GM06990 (cell line): Measurements from ENCODE around the gene USPL1.
"Not testable (repeated sequence)": the region's sequence is repeated elsewhere in the genome, so short reads cannot be mapped to it uniquely, and the experiment has no call there.

Source experiments
- DNase-seq: peaks from one replicate; pipeline ENCODE4 v3.0.0-alpha.2; 2011; ENCODE audit not compliant: insufficient read length; ENCODE audit errors: extremely low read depth
- H3K27me3 ChIP-seq: replicated peaks from 2 replicates; pipeline ENCODE4 v1.6.0; 2011; ENCODE audit warnings: low read length; ENCODE audit not compliant: control insufficient read depth, insufficient read depth
- H3K36me3 ChIP-seq: 2 replicates; pipeline ENCODE4 v1.5.1; 2011; ENCODE audit warnings: low read length; ENCODE audit not compliant: control insufficient read depth, insufficient read depth
- H3K4me3 ChIP-seq: replicated peaks from 2 replicates; pipeline ENCODE4 v1.5.1; 2011; ENCODE audit warnings: low read depth, mild to moderate bottlenecking, control low read depth, low read length
- CTCF ChIP-seq: IDR thresholded peaks from 2 replicates; pipeline ENCODE4 v1.5.1; 2011; ENCODE audit warnings: low read length, control low read depth, mild to moderate bottlenecking, inconsistent platforms; ENCODE audit not compliant: insufficient read depth, poor library complexity, severe bottlenecking

Gene USPL1

GRCh38 chr13:30587231-30587630, 30.5 kb upstream of the USPL1 start:
- DNase-seq: no peak
- TF ChIP-seq CTCF: no peak
- Histone ChIP-seq H3K27me3 (no peaks in the 10 kb centered on the region), H3K4me3 (no peak overlapping the region), H3K36me3 (no peaks in the 10 kb centered on the region)

GRCh38 chr13:30587739-30588138, 30.0 kb upstream of the USPL1 start:
- Histone ChIP-seq H3K4me3 (no peak overlapping the region), H3K36me3 (no peaks in the 10 kb centered on the region), H3K27me3 (no peaks in the 10 kb centered on the region)
- no peak for DNase-seq
- TF ChIP-seq CTCF: no peak

- TF ChIP-seq CTCF: no peak
Observed at GRCh38 chr13:30593001-30593400, 24.7 kb upstream of the USPL1 start.

GRCh38 chr13:30600496-30600895, 17.2 kb upstream of the USPL1 start:
- no peak overlapping the region for H3K4me3 ChIP-seq
- no peak for TF ChIP-seq CTCF

More at GRCh38 chr13:30593001-30593400, 24.7 kb upstream of the USPL1 start:
- DNase-seq: no peak
- Histone ChIP-seq H3K27me3 (no peaks in the 10 kb centered on the region), H3K4me3 (no peak overlapping the region), H3K36me3 (no peaks in the 10 kb centered on the region)

GRCh38 chr13:30601836-30602235, 15.9 kb upstream of the USPL1 start:
- no peaks in the 10 kb centered on the region for H3K36me3 ChIP-seq
- H3K27me3 ChIP-seq: no peaks in the 10 kb centered on the region
- no peak overlapping the region for H3K4me3 ChIP-seq
- DNase-seq: no peak
- TF ChIP-seq CTCF: no peak

More at GRCh38 chr13:30600496-30600895, 17.2 kb upstream of the USPL1 start:
- H3K27me3 ChIP-seq: no peaks in the 10 kb centered on the region
- H3K36me3 ChIP-seq: no peaks in the 10 kb centered on the region
- DNase-seq: no peak

GRCh38 chr13:30605052-30605451, 12.7 kb upstream of the USPL1 start:
- no peak for TF ChIP-seq CTCF
- Histone ChIP-seq H3K36me3 (no peaks in the 10 kb centered on the region), H3K27me3 (no peaks in the 10 kb centered on the region), H3K4me3 (no peak overlapping the region)
- no peak for DNase-seq

GRCh38 chr13:30607186-30607585, 10.5 kb upstream of the USPL1 start:
- not testable (repeated sequence) for H3K27me3 ChIP-seq, H3K4me3 ChIP-seq, H3K36me3 ChIP-seq, DNase-seq
